ENCODE data around the gene CLDN19.
A peak's percentile ranks its signal among the peaks of the same experiment; 100 is the strongest.

CLDN19 gene

DNA sequence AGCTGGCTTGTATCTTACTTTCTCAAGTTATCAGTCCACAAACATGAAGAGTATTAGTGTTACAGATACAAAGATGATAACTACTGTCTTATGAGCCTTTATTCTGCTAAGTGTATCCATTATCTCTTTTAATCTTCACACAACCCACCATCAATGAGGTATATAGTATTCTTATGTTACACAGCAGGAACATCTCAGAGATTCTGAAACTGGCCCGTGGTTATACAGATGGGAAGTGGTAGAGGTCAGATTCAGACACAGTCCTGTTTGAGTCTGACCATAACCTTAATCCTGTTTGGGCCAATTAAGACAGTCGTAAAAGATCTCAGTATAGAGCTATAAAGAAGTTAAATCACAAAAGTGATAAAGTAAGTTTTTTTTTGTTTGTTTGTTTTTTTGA lies 39.7 kb upstream of the CLDN19 start:
- no peak for TF ChIP-seq ZFX (IDR thresholded peaks at IDR 0.05)
- TF ChIP-seq, protein P1, sequence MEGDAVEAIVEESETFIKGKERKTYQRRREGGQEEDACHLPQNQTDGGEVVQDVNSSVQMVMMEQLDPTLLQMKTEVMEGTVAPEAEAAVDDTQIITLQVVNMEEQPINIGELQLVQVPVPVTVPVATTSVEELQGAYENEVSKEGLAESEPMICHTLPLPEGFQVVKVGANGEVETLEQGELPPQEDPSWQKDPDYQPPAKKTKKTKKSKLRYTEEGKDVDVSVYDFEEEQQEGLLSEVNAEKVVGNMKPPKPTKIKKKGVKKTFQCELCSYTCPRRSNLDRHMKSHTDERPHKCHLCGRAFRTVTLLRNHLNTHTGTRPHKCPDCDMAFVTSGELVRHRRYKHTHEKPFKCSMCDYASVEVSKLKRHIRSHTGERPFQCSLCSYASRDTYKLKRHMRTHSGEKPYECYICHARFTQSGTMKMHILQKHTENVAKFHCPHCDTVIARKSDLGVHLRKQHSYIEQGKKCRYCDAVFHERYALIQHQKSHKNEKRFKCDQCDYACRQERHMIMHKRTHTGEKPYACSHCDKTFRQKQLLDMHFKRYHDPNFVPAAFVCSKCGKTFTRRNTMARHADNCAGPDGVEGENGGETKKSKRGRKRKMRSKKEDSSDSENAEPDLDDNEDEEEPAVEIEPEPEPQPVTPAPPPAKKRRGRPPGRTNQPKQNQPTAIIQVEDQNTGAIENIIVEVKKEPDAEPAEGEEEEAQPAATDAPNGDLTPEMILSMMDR (conservative IDR thresholded peaks at IDR 0.05) = no peak

DNA sequence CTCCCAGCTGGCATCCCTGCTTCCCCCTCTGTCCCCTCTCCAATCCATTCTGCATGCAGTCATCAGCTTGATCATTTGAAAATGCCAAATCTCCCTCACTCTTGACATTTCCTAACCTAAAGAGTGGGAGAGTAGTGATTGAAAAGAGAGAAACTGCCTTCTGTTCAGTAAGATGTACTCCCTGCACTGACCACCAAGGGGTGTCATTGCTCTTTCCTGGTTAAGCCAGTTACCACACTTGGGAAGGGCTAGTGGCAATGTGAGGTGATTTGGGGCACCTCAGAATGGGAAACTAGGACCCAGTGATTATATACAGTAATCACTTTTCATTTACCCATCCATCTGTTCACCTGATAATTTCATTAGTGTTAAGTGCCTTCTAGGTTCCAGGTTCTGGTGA lies 37.8 kb upstream of the CLDN19 start:
- TF ChIP-seq, protein P1 (conservative IDR thresholded peaks at IDR 0.05) = peak; percentile 74
- TF ChIP-seq ZFX (IDR thresholded peaks at IDR 0.05) = no peak
- no peak overlapping the region for H3K27ac ChIP-seq

More for the DNA sequence above, 39.7 kb upstream of the CLDN19 start:
- H3K27ac ChIP-seq = no peak overlapping the region

DNA sequence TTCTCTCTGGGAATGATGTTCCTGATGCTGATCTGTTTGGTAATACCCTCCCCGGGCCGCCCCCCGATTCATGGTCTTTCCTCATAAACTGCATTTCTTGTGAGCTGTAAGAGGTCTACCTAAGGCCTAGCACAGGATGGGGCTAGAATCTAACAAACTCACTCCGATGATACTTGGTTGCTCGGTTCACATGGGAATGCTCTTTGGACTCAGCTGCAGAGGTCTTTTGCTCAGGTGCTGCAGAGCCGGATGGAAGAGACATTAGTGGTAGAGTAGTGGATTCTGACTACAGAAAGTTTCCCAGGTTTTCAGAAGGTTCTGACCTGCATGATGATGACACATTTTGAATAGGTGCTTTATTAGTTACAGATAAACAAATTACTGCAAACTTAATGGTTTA lies 36.5 kb upstream of the CLDN19 start:
- H3K27ac ChIP-seq = no peak overlapping the region
- no peak for TF ChIP-seq ZFX (IDR thresholded peaks at IDR 0.05)
- TF ChIP-seq, protein P1 (conservative IDR thresholded peaks at IDR 0.05) = no peak

DNA sequence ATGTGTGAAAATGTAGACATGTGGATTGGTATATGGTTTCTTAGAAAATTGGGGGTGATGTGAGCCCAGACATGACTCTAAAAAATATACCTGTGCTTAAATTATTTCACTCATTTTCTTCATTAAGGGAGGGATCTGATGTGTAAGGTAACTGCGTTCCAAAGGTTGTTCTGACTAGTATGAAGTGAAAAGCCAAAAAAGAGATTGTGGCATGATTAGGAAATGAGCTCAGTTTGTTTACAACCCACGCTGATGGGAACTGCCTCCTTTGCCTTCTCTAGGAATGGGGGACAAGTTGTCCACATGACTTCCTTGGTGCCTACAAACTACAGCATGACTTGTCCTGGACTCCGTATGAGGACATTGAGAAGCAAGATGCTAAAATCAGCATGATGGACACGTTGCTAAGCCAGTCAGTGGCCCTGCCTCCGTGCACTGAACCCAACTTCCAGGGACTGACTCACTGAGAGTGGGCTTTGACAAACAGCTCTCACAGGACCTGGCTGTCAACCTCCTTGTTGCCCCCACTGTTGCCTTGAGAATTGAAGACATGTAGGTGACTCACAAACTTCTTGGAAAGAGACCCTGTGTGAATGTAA lies 35.0 kb upstream of the CLDN19 start:
- TF ChIP-seq, protein P1 (conservative IDR thresholded peaks at IDR 0.05) = no peak
- TF ChIP-seq ZFX (IDR thresholded peaks at IDR 0.05) = no peak
- H3K27ac ChIP-seq = no peak overlapping the region

DNA sequence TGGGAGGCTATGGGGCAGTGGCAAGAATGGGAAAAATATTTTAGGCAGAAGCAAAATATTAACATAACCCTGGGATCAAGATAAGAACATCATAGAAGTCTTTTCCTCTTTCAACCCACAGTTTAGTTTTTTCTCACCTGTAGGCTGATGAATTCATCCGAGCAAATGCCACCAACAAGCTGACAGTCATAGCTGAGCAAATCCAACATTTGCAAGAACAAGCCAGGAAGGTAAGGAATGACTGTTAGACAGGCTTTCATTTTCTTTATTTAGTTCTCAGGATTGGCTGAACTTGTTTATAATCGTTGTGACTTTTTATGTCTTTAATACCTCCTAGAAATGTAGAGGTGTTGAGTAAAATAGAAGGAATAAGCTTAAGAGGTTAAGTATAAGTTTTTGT lies 33.4 kb upstream of the CLDN19 start:
- TF ChIP-seq, protein P1 (conservative IDR thresholded peaks at IDR 0.05) = no peak
- TF ChIP-seq ZFX (IDR thresholded peaks at IDR 0.05) = no peak
- no peak overlapping the region for H3K27ac ChIP-seq

DNA sequence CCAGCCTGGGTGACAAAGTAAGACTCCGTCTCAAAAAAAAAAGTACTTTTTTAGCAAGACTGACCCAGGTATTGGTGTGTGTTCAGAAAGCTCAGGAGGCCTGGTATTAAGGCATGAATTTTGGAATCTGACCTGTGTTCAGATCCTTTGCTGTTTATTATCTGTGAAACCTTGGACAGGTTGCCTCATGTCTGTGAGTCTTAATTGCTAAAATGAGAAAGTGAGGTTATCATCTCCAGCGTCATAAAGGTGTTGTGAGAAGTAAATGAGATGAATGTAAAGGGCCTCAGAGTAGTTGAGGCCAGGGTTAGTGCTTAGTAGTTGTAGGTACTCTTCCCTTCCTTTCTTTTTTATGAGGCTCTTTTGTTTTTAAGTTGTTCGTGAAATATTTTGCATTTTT lies 29.8 kb upstream of the CLDN19 start:
- no peak overlapping the region for H3K27ac ChIP-seq
- TF ChIP-seq ZFX (IDR thresholded peaks at IDR 0.05) = no peak
- TF ChIP-seq, protein P1 (conservative IDR thresholded peaks at IDR 0.05) = no peak

DNA sequence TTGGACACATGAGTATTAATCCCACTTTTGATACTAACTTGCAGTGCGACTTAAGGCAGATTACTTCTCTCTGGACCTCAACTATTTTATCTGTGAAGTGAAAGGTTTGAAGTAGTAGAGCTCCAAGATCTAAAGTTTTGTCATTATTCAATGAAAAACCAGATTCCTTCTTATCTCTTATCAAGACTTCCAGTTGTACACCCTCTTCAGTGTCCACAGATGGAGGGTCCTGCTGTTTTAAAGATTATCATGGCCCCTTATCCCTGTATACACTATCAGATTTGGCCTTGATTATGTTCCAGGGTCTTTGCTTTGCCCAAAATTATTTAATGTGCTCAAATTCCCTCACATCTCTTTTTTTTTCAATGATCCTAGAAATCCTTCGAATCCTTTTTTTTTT lies 28.1 kb upstream of the CLDN19 start:
- H3K27ac ChIP-seq = no peak overlapping the region
- TF ChIP-seq, protein P1 (conservative IDR thresholded peaks at IDR 0.05) = no peak
- TF ChIP-seq ZFX (IDR thresholded peaks at IDR 0.05) = no peak

Measured in C4-2B (cell line).